Right renal pelvis (tissue), 4 donors: Measurements from ENCODE around the gene FNDC3A. TPM values are rescaled to one million over a fixed set of nuclear protein-coding genes. Genes with fewer than 3 reads are reported as not detected.

Source experiments
- DNase-seq, 4 donors: peaks; one replicate each; pipeline ENCODE4 v3.0.0-alpha.2; 2013; ENCODE audit warnings: low read depth in 4 of 4, low spot score in 3 of 4, missing footprints in 1 of 4
- polyA plus RNA-seq, 4 donors: library from polyadenylated mRNA; unstranded; fragments of 120-200 nt; gene quantifications; one replicate each; pipeline ENCODE4 v1.2.1, GENCODE V29; 2013; ENCODE audit not compliant: insufficient read length in 4 of 4

The FNDC3A gene, protein sequence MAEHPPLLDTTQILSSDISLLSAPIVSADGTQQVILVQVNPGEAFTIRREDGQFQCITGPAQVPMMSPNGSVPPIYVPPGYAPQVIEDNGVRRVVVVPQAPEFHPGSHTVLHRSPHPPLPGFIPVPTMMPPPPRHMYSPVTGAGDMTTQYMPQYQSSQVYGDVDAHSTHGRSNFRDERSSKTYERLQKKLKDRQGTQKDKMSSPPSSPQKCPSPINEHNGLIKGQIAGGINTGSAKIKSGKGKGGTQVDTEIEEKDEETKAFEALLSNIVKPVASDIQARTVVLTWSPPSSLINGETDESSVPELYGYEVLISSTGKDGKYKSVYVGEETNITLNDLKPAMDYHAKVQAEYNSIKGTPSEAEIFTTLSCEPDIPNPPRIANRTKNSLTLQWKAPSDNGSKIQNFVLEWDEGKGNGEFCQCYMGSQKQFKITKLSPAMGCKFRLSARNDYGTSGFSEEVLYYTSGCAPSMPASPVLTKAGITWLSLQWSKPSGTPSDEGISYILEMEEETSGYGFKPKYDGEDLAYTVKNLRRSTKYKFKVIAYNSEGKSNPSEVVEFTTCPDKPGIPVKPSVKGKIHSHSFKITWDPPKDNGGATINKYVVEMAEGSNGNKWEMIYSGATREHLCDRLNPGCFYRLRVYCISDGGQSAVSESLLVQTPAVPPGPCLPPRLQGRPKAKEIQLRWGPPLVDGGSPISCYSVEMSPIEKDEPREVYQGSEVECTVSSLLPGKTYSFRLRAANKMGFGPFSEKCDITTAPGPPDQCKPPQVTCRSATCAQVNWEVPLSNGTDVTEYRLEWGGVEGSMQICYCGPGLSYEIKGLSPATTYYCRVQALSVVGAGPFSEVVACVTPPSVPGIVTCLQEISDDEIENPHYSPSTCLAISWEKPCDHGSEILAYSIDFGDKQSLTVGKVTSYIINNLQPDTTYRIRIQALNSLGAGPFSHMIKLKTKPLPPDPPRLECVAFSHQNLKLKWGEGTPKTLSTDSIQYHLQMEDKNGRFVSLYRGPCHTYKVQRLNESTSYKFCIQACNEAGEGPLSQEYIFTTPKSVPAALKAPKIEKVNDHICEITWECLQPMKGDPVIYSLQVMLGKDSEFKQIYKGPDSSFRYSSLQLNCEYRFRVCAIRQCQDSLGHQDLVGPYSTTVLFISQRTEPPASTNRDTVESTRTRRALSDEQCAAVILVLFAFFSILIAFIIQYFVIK
- 10 to 100 TPM; 68.5 to 88.5 (median 81.6) TPM for polyA plus RNA-seq

GRCh38 chr13:48975856-48976575 lies at the start of gene FNDC3A:
Gene FNDC3A (plus strand): TSS chr13:48975912. CDS start chr13:49006191, 30,279 bp downstream.
- DNase-seq = peak; percentile 58 to 76 (median 68)

GRCh38 chr13:48928757-48929430 lies 46.8 kb upstream of the FNDC3A start:
- DNase-seq = no peak

DNA sequence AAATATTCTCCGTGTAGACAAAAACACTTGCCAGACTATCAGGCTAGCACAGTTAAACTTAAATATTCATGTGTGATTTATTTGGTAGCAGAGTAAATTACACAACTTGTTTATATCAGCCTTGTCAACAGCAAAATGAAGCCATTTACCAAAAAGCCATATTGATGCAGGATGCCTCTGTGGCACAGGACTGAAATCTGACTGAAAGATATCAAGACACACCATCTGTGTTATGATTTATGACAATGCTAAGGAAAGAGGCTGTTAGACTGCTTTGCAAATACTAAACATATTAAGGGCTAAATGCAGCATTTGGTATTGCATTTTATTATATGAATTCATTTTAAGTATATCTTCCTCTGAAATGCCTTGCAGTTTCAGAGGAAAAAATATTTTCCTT lies 44.8 kb upstream of the FNDC3A start:
- no peak for DNase-seq

DNA sequence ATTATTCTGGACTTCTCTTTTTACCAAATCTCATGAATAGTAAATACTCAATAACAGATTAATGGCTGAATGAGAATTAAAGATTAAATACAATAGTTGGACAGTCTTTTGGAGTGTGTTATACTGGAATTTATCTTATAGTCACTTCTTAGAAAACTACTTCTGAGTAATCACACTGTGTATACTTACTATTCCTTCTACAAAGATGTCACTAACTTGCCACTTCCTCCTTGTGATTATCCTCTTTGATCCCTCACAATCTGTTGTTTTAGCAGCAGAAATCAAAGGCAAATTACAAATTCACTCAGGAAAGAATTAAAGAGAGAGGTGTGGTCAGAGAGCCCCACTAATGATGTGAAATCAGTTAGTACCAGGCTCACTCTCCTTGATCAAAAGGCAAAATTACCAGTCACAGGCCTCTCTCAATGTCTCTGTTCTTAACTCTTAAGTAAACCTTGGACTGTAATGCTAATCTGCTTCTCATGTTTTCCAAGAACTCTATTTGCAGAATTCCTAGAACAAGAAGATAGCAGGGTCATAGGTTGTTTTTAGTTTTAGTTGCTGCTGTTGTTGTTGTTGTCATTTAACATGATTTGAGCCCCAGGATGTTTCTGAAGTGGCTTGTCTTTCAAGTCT lies 37.3 kb upstream of the FNDC3A start:
- no peak for DNase-seq

GRCh38 chr13:48939728-48940127 lies 36.0 kb upstream of the FNDC3A start:
- no peak for DNase-seq

- no peak for DNase-seq
Measured at GRCh38 chr13:48942131-48942530, 33.6 kb upstream of the FNDC3A start.

- DNase-seq = no peak
Measured at GRCh38 chr13:48944221-48944620, 31.5 kb upstream of the FNDC3A start.

DNA sequence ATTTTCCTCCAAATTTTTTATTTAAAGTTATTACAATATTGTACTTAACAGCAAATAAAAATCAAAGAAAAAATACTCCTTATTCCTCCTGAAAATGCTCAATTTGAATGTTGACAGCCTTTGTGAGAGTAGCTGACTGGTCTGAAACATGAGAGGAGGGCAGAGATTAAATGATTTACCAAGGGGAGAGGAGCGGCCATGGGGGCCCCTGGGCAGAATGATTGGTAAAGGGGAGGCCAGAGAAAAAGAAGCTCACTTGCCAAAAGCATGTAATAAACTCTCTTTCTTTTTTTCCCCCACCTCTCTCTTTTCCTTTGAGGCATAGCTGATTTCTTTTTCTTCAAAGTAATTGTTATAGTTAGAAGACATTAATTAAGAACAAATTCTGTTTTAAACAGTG lies 30.1 kb upstream of the FNDC3A start:
- DNase-seq = no peak

DNA sequence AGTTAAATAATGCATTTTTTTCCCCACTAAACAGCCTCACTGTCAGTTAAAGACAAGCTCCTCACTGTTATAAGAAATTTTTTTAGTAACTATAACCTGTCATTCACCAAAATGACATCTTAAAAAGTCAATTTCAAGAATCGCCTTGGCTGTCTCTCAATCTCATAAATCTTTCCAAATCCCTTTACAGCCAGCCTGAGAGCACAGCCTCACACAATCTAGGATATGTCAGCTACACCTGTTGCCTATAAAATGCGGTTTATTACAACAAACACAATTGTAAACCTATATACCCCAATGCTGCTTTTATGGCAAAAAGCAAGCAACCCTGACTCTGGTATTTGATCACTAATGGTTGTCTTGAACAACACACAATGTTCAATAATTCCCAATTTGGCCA lies 29.5 kb upstream of the FNDC3A start:
- DNase-seq = no peak

DNA sequence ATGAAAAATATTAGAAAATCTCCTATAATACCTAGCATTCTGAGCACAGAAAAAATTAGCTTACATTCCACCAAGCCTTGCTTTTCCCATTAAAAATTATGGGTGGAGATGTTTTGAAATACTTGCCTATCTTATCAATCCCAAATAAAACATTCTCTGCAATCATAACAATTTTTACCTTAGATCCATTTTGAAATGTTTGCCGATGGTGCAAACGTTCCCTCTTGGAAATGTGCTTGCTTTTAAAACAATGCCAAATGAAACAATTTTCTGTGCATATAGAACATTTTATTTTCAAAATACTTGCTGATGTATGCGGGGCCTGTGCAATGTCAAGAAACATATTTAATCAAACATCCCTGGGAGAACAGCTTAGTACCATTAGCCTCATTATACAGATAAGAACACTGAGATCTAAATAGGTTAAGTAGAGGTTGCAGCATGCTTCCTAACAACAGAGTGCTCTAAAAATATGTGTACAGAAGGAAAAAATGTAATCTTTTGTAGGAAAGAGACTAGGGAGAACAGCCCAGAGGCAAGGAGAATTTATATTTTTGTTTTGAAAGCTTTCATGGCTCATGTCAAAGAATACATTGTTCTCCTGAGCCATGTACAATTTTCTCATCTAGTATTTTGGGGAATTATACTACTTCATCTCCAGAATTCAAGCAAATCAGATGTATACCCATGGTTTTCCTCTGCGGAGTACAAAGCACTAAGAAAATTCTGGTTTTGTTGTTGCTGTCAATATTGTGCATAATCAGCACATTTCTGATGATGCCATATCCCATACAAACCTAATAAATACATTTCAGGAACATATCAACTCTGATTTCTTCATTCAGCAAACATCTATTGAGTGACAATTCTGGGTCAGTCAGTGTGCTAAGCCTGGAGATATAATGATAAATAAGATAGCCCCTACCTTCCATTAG lies 25.9 kb upstream of the FNDC3A start:
- DNase-seq = no peak

DNA sequence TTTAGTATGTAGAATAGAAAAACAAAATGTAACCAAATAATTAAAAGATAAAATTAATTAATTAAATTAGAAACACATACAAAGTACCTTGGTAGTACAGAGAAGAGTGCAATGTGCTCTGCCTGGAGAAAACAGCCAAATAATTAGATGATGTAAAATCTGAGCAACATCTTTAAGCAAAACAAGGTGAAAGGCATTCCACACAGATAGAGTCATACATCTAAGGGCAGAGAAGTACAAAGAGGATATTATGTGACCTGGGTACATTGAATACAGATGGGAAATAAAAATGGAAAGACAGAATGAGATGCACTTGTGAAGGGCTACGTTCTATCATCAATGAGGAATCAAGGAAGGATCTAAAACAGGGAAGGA lies 25.2 kb upstream of the FNDC3A start:
- no peak for DNase-seq

DNA sequence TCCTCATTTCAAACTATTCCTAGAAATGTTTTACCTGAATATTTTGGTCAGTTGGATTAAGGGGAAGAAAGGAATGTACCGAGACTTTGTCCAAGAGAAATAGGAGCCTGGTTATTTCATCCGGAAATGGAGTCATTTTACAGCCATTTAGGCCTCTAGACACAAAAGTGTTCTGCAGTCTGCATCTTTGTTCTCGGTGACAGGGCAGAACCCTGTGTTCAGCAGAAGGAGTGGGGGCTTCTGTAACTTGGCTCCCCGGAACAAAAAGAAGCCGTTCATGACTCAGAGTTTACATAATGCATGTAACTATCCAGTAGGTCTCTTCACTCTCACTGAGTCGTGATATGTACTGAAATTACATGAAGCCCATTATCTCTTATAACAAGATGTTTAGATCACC lies 21.6 kb upstream of the FNDC3A start:
- no peak for DNase-seq

GRCh38 chr13:48955536-48955935 lies 20.2 kb upstream of the FNDC3A start:
- no peak for DNase-seq

DNA sequence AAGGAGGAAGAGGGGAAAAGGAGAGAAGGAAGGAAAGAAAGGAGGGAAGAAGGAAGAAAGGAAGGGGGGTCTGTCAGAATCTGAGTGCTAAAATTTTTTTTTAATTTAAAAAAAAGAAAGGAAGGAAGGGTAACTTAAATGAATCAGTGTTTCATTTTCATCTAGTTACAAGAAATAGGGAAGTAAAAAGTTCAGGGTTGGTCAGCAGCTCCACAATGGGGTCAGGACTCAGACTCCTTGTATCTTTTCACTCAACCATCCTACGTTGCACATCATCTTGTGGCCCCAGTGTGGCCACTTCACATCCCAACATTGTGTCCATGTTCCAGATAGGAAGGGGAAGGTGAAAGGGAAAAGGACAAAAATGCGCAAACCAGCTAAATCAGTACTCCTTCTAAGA lies 14.3 kb upstream of the FNDC3A start:
- no peak for DNase-seq

DNA sequence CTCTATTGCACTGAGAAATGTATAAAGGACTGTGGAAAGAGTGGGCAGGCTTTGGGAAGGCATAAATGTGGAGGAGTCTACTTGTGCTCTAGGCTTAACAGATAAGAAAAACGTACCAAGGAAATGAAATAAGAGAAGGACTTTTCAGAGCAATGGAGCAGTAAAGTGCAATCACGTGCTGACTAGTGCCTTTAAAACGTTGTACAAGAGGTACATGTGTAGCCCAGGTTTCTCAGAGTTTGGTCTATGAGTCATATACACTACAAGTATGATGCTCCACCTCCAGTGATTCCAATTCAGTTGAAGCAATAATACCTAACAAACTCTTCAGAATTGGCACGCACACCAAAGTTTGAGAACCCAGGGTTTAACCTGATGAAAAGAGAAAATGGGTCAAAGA lies 13.4 kb upstream of the FNDC3A start:
- no peak for DNase-seq

DNA sequence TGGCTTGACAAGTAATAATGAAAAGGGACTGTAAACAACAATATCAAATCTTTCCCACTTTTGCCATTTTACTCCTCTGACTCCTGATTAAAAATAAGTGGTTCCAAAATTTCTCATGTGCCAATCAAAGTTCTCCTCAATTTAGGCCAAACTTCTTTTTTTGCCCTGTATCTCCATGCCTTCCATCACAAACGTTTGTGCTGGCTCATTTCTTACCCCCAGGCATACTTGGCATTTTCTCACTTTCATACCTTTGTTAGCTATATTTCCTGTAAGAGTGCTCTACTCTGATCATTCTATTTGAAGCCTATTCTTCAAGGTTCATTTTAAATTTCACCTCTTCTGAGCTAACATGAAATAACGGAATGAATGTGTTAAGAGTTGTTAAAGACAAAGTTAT lies 10.0 kb upstream of the FNDC3A start:
- no peak for DNase-seq

DNA sequence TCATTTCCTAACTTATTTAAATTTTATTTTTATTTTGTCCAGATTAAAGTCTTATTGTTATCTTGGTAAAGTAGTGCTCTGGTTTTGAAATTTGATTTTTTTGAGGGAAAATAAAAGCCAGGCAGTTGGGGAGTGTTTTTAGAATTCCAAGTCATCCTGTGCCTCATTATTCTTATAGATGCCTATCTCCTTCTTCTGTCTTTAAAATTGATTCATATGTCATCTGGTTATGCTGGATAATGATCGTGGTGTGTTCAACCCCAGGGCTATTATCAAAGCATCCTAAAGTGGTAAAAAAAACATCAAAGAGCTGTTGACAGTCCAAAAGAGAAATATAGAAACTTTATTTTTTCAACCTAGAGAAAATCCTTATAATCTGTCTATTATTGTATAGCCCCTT lies 6.0 kb upstream of the FNDC3A start:
- no peak for DNase-seq

DNA sequence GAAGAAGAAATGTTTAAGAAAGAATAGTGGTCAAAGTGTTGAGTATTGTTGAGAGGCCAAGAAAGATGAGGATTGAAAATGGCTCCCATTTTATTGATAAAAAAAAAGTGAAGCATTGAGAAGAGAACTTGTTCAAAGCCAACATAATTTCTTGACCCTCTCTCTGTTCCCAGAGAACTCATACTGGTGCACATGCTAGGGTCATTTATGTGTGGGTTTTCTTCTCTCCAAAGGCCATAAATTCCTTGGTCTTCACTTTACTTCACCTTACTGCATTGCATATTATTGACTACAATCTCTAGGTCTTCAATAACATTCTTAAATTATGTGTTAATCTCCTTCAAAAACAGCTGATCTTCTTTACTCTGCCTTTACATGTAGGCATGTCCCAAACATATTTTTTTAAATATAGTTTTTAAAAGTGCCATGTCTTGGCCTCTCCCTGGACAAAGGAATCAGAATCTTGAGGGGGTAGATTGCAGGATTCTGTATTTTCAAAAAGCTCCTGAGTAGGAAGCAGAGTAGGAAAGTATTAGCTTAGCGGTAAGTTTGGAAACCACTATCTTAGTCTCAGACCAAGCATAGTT lies 1.8 kb upstream of the FNDC3A start:
- no peak for DNase-seq
